Natural killer cell (primary cell): ENCODE results near the gene POLR3E. TPM values are rescaled to one million over a fixed set of nuclear protein-coding genes. Genes with fewer than 3 reads are reported as not detected.

Source experiments
- ATAC-seq, 3 donors: fragments of 150-1000 bp in 2 of 3; fragments of 200-7000 bp in 1 of 3; cut with Tn5 transposase; 1 replicate in 1 of 3; 2 replicates in 2 of 3; pipeline ENCODE4 v1.10.0; 2021; ENCODE audit warnings: mild to moderate bottlenecking in 2 of 3, moderate library complexity in 2 of 3
- DNase-seq, 2 donors: peaks; one replicate each; pipeline versions ENCODE4 v3.0.0 to v3.0.0-alpha.2; 2013 to 2021; ENCODE audit warnings: mixed read lengths in 1 of 2
- H3K27ac ChIP-seq: one replicate; pipeline ENCODE4 v1.5.1; 2013; ENCODE audit warnings: mild to moderate bottlenecking, low read length
- H3K27me3 ChIP-seq: one replicate; pipeline ENCODE4 v1.6.1; 2013; ENCODE audit warnings: low read length; ENCODE audit not compliant: control insufficient read depth, insufficient read depth
- H3K36me3 ChIP-seq: one replicate; pipeline ENCODE4 v1.6.1; 2013; ENCODE audit warnings: low read length; ENCODE audit not compliant: control insufficient read depth, insufficient read depth
- H3K4me1 ChIP-seq: one replicate; pipeline ENCODE4 v1.6.1; 2013; ENCODE audit warnings: low read length; ENCODE audit not compliant: control insufficient read depth, insufficient read depth
- H3K4me3 ChIP-seq: one replicate; pipeline ENCODE4 v1.5.1; 2013; ENCODE audit warnings: low read length
- H3K9me3 ChIP-seq: one replicate; pipeline ENCODE4 v1.6.1; 2013; ENCODE audit warnings: low read length; ENCODE audit not compliant: control insufficient read depth, insufficient read depth
- H3K27ac Mint-ChIP-seq, 2 donors: one replicate each; pipeline ENCODE4 v1.8.0; 2022; ENCODE audit warnings: mild to moderate bottlenecking in 2 of 2, mixed read lengths in 2 of 2, moderate library complexity in 1 of 2
- H3K27me3 Mint-ChIP-seq, 2 donors: one replicate each; pipeline ENCODE4 v1.8.0; 2022; ENCODE audit warnings: low read depth in 2 of 2, mixed read lengths in 2 of 2
- H3K36me3 Mint-ChIP-seq: one replicate; pipeline ENCODE4 v1.8.0; 2022; ENCODE audit warnings: mixed read lengths
- H3K4me1 Mint-ChIP-seq, 2 donors: one replicate each; pipeline ENCODE4 v1.8.0; 2022; ENCODE audit warnings: mixed read lengths in 2 of 2
- H3K4me3 Mint-ChIP-seq: one replicate; pipeline ENCODE4 v1.8.0; 2022; ENCODE audit warnings: mild to moderate bottlenecking, moderate library complexity, mixed read lengths
- H3K9me3 Mint-ChIP-seq, 2 donors: one replicate each; pipeline ENCODE4 v1.8.0; 2022; ENCODE audit warnings: mixed read lengths in 2 of 2
- CTCF ChIP-seq: fragments of 200-600 bp; IDR thresholded peaks from one replicate; pipeline ENCODE4 v1.8.0; 2022; ENCODE audit warnings: antibody characterized with exemption
- WGBS: methylation state at CpG from one replicate; pipeline ENCODE4 v1.1.7; 2013; ENCODE audit warnings: missing lambda C conversion rate; ENCODE audit not compliant: insufficient coverage; 5-methylcytosine and 5-hydroxymethylcytosine counted together
- intact Hi-C: fragments of 100-400 bp; cut with micrococcal nuclease; formaldehyde crosslinking; loops from one replicate; pipeline ENCODE4 v1.14.2; 2022
- total RNA-seq, 4 donors: library from RNA; stranded (reverse); fragments of 120-200 nt in 1 of 4; gene quantifications; one replicate each; pipeline versions ENCODE4 v1.2.3 to v1.2.4, GENCODE V29; 2013 to 2022

The POLR3E gene
- total RNA-seq, 3 donors from 2014 or later (not counting 1 experiment from before 2014, with no cell fraction given) = 95.0 to 116 (median 104) TPM

- Mint-ChIP-seq H3K9me3 (peaks cover 8 to 22% of the 10 kb centered on the region in 2 donors), H3K27me3 (no peaks in the 10 kb centered on the region), H3K27ac (no peak overlapping the region), H3K36me3 (peaks cover 67% of the 10 kb centered on the region), H3K4me3 (no peak overlapping the region), H3K4me1 (no peaks in the 10 kb centered on the region)
- no peak for ATAC-seq
- Histone ChIP-seq H3K36me3 (peaks cover 49% of the 10 kb centered on the region), H3K4me1 (no peaks in the 10 kb centered on the region), H3K9me3 (peaks cover 10% of the 10 kb centered on the region), H3K4me3 (no peak overlapping the region), H3K27ac (no peak overlapping the region), H3K27me3 (no peaks in the 10 kb centered on the region)
- intact Hi-C loops = no loop called here
- WGBS = 98% methylated on average over 3 of the region's 3 CpGs
- no peak for DNase-seq
- TF ChIP-seq CTCF = no peak
Observed at GRCh38 chr16:22335668-22336246, 38.5 kb downstream of the POLR3E start.

GRCh38 chr16:22336581-22336980, 39.4 kb downstream of the POLR3E start:
- DNase-seq (no peak), ATAC-seq (no peak)
- Histone ChIP-seq H3K27me3 (no peaks in the 10 kb centered on the region), H3K4me1 (no peaks in the 10 kb centered on the region), H3K4me3 (no peak overlapping the region), H3K27ac (no peak overlapping the region), H3K9me3 (peaks cover 10% of the 10 kb centered on the region), H3K36me3 (peaks cover 44% of the 10 kb centered on the region)
- Mint-ChIP-seq H3K36me3 (peaks cover 64% of the 10 kb centered on the region), H3K4me3 (no peak overlapping the region), H3K4me1 (no peaks in the 10 kb centered on the region), H3K27me3 (no peaks in the 10 kb centered on the region), H3K27ac (no peak overlapping the region), H3K9me3 (peaks cover 8 to 22% of the 10 kb centered on the region in 2 donors)
- intact Hi-C loops = no loop called here
- TF ChIP-seq CTCF = no peak

- H3K36me3 ChIP-seq = peaks cover 39% of the 10 kb centered on the region
- H3K9me3 Mint-ChIP-seq = peaks cover 8 to 22% of the 10 kb centered on the region in 2 donors
- H3K27me3 ChIP-seq = no peaks in the 10 kb centered on the region
- H3K4me1 Mint-ChIP-seq = no peaks in the 10 kb centered on the region
- intact Hi-C loops = no loop called here
- no peak overlapping the region for H3K27ac ChIP-seq
- H3K4me3 ChIP-seq = no peak overlapping the region
- no peaks in the 10 kb centered on the region for H3K4me1 ChIP-seq
- peaks cover 59% of the 10 kb centered on the region for H3K36me3 Mint-ChIP-seq
- no peak overlapping the region for H3K27ac Mint-ChIP-seq
- TF ChIP-seq CTCF = no peak
- no peak for ATAC-seq
- H3K27me3 Mint-ChIP-seq = no peaks in the 10 kb centered on the region
- no peak for DNase-seq
- peaks cover 10% of the 10 kb centered on the region for H3K9me3 ChIP-seq
- no peak overlapping the region for H3K4me3 Mint-ChIP-seq
Observed at GRCh38 chr16:22337045-22337444, 39.8 kb downstream of the POLR3E start.
